A549 (cell line): ENCODE data around the gene EVX2. TPM values are rescaled to one million over a fixed set of nuclear protein-coding genes. Genes with fewer than 3 reads are reported as not detected.

Experiments
- ATAC-seq, 2 experiments: fragments of 200-7000 bp in 1 of 2; fragments of >200 bp in 1 of 2; cut with Nextera tagmentation in 1 of 2; cut with Tn5 transposase in 1 of 2; 3 replicates each; pipeline versions ENCODE4 v1.8.0 to v1.9.1; 2018 to 2020; ENCODE audit warnings: mild to moderate bottlenecking in 1 of 2, moderate library complexity in 1 of 2
- CTCF ChIA-PET: fragments of 300-600 bp; sonication (Branson Sonifier 250); formaldehyde crosslinking; extraction: SDS; loops from one replicate; lab custom pipeline; 2021; ENCODE audit warnings: antibody characterized with exemption, inconsistent platforms; lab: Yijun Ruan, JAX
- POLR2A ChIA-PET: fragments of 350-600 bp; formaldehyde crosslinking; extraction: SDS; loops from one replicate; lab custom pipeline; 2021; ENCODE audit warnings: antibody characterized with exemption, inconsistent platforms; lab: Yijun Ruan, JAX
- DNase-seq, 2 experiments: peaks; one replicate each; pipeline versions ENCODE4 v3.0.0 to v3.0.0-alpha.2; 2011 to 2016; ENCODE audit warnings: low read depth in 1 of 2, low spot score in 1 of 2
- FAIRE-seq: peaks from 2 replicates; lab custom pipeline; 2011; peaks lifted over from hg19 to GRCh38; lab: Jason Lieb, UNC
- H3K27ac ChIP-seq, 2 experiments: fragments of >200 bp; sonication (Bioruptor Twin); formaldehyde crosslinking; 3 replicates each; pipeline ENCODE4 v1.5.1; 2016 to 2017
- H3K4me1 ChIP-seq: fragments of >200 bp; sonication (Bioruptor Twin); formaldehyde crosslinking; 3 replicates; pipeline ENCODE4 v1.6.1; 2016
- H3K4me2 ChIP-seq: fragments of >200 bp; sonication (Bioruptor Twin); formaldehyde crosslinking; 3 replicates; pipeline ENCODE4 v1.6.1; 2016
- H3K4me3 ChIP-seq: fragments of >200 bp; sonication (Bioruptor Twin); formaldehyde crosslinking; 3 replicates; pipeline ENCODE4 v1.5.1; 2016
- H3K9me3 ChIP-seq: fragments of >200 bp; sonication (Bioruptor Twin); formaldehyde crosslinking; 3 replicates; pipeline ENCODE4 v1.6.1; 2016
- CBX8 ChIP-seq: fragments of 200-600 bp; sonication (generic); IDR thresholded peaks from 2 replicates; pipeline ENCODE4 v1.6.1; 2016
- CHD2 ChIP-seq: fragments of 150-350 bp; IDR thresholded peaks from 2 replicates; pipeline ENCODE4 v1.6.1; 2014; ENCODE audit warnings: low read length; ENCODE audit not compliant: partially characterized antibody
- ESRRA ChIP-seq: fragments of 150-350 bp; IDR thresholded peaks from 2 replicates; pipeline ENCODE4 v1.6.1; 2014; ENCODE audit warnings: mild to moderate bottlenecking, low read length, borderline replicate concordance
- FOSB ChIP-seq: fragments of 250-450 bp; sonication (Bioruptor Pico); IDR thresholded peaks from 2 replicates; pipeline ENCODE4 v1.5.0; 2020; ENCODE audit warnings: mild to moderate bottlenecking, moderate library complexity
- KDM5A ChIP-seq: fragments of 200-600 bp; sonication (generic); IDR thresholded peaks from 2 replicates; pipeline ENCODE4 v1.6.1; 2016; ENCODE audit warnings: antibody characterized with exemption, mild to moderate bottlenecking
- MAFK ChIP-seq: fragments of 450-650 bp; IDR thresholded peaks from 2 replicates; pipeline ENCODE4 v1.6.1; 2014; ENCODE audit not compliant: partially characterized antibody
- NFE2L2 ChIP-seq: fragments of 150-350 bp; conservative IDR thresholded peaks from 2 replicates; pipeline ENCODE4 v1.6.1; 2014; ENCODE audit warnings: low read length
- RCOR1 ChIP-seq: fragments of 150-350 bp; IDR thresholded peaks from 2 replicates; pipeline ENCODE4 v1.6.1; 2014; ENCODE audit warnings: antibody characterized with exemption, low read length, low read depth
- TP53 ChIP-seq: fragments of 250-450 bp; sonication (Bioruptor Pico); IDR thresholded peaks from 2 replicates; pipeline ENCODE4 v1.5.0; 2021; ENCODE audit warnings: mild to moderate bottlenecking, moderate library complexity
- WGBS: methylation state at CpG from one replicate; pipeline ENCODE4 v1.1.6; 2017; ENCODE audit errors: missing lambda C conversion rate; 5-methylcytosine and 5-hydroxymethylcytosine counted together
- polyA plus RNA-seq, 4 experiments: library from polyadenylated mRNA; depleted of rRNA in 3 of 4; stranded (reverse); fragments of >200 nt; fragmentation: RNase III in 1 of 4; extraction: RNeasy Plus Mini Kit Qiagen cat#74134 plus additional on column Dnase treatment in 1 of 4; gene quantifications; 2 replicates in 3 of 4; 3 replicates in 1 of 4; pipeline ENCODE4 v1.2.3, GENCODE V29; 2011 to 2017
- TF ChIP-seq, protein P1 (sequence below): fragments of >200 bp; sonication (Bioruptor Twin); formaldehyde crosslinking; IDR thresholded peaks from 3 replicates; pipeline ENCODE4 v1.6.1; 2016
- TF ChIP-seq, protein P2 (sequence below): IDR thresholded peaks from 2 replicates; pipeline ENCODE4 v1.6.1; 2012
- TF ChIP-seq, protein P3 (sequence below): fragments of >200 bp; sonication (Bioruptor Twin); formaldehyde crosslinking; IDR thresholded peaks from 3 replicates; pipeline ENCODE4 v1.5.1; 2016

The EVX2 gene
- polyA plus RNA-seq, 2 of the 4 experiments (the other 2 are of a cell fraction), result 0.03 TPM; not detected in 1

DNA sequence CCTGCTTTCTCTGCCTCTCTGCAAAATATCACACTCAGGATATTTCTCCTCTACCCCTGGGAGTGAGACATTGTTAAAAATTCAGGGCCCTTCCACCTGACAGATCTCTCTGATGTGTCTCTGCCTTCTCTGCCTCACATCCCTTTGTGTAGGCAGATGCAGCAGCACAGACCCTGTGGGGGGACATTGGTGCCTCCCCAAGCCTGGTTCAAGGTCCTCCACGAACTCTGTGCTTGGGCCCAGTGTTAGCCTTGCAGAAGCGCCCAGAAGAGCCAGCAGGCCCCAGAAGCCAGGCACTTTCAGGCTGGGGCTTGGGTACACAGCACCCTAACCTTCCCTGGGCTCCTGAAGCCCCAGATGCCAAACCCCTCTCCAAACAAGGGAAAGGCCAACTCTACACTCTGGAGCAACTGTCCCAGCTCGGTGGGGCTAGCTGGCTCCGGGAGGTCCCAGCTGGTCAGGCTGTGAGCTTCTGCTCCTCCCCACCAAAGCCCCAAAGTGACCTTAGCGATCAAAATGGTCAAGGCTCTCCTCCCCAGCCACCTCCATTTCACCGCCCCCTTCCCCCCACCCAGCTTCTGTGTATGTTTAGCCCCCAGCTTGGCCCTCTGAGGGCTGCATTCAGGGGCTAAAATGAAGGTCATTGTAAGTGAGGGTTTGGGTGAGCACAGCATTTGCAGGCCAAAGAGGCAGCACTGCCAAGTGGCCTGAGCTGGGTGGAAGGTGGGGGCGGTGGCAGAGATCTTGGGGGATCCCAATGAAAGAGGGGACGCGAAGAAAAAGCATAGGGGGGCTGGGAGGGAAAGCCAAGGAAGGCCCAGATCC, 41.4 kb upstream of the EVX2 start:
- no peak overlapping the region for H3K4me2 ChIP-seq
- no peak for FAIRE-seq
- no peak for DNase-seq
- H3K9me3 ChIP-seq, result no peaks in the 10 kb centered on the region
- no peak overlapping the region for H3K4me3 ChIP-seq
- no peak overlapping the region for H3K27ac ChIP-seq
- ChIA-PET POLR2A (no interaction called here), CTCF (interaction anchor here (0.6 to 5.4 kb wide), 11 partner anchors 8 to 1031 kb away, joined by 3 to 79 read pairs (median 22); partner anchors contain the start of gene HOXD10)
- no peak for ATAC-seq
- 69% methylated on average over 7 of the region's 9 CpGs for WGBS
- H3K4me1 ChIP-seq, result no peaks in the 10 kb centered on the region
- no peak for TF ChIP-seq CBX8
- TF ChIP-seq, protein P1, sequence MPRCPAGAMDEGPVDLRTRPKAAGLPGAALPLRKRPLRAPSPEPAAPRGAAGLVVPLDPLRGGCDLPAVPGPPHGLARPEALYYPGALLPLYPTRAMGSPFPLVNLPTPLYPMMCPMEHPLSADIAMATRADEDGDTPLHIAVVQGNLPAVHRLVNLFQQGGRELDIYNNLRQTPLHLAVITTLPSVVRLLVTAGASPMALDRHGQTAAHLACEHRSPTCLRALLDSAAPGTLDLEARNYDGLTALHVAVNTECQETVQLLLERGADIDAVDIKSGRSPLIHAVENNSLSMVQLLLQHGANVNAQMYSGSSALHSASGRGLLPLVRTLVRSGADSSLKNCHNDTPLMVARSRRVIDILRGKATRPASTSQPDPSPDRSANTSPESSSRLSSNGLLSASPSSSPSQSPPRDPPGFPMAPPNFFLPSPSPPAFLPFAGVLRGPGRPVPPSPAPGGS, result no peak
- no peak for TF ChIP-seq KDM5A
- no peak for TF ChIP-seq CHD2
- no peak for TF ChIP-seq FOSB (CRISPR knock-in tag)
- TF ChIP-seq, protein P2, sequence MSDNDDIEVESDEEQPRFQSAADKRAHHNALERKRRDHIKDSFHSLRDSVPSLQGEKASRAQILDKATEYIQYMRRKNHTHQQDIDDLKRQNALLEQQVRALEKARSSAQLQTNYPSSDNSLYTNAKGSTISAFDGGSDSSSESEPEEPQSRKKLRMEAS, result no peak
- TF ChIP-seq ESRRA, result no peak
- no peak for TF ChIP-seq NFE2L2
- no peak for TF ChIP-seq RCOR1

DNA sequence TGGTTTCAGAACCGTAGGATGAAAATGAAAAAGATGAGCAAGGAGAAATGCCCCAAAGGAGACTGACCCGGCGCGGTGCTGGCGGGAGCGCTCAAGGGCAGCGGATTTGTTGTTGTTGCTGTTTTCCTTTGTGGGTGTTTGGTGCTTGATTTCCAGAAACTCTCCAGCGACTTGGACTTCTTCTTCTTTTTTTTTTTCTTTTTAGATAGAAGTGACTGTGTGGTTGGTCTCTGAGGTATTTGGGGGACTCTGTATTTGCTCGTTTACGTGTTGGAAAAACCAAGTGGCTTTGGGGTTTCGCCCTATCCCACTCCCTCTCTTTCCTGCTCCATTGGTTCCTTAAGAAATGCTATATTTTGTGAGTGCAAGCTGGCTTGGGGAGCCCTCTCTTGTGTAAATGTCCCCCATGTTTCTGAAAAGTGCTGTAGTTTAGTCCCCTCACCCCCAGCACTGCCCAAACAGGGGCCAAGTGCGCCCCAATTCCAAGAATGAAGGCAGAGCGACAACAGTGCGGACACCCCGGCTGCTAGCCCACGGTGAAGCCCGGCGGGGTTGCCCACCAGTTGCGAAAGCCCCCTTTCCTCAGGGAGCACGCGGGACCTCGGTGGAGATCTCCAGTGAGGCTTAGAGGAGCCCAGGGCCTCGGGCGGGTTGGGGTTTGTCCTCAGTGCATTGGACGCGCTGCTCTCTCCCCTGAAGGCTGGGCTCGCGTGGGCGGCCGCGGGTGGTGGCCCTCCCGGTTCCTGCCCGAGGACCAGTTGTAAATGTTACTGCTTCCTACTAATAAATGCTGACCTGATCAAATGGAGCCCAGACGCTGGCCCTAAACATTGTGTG, 40.6 kb upstream of the EVX2 start:
- Histone ChIP-seq H3K9me3 (no peaks in the 10 kb centered on the region), H3K4me3 (no peak overlapping the region), H3K4me1 (no peaks in the 10 kb centered on the region), H3K4me2 (no peak overlapping the region), H3K27ac (no peak overlapping the region)
- POLR2A ChIA-PET, result no interaction called here
- peak; percentile 4 for TF ChIP-seq MAFK
- TF ChIP-seq, protein P3, sequence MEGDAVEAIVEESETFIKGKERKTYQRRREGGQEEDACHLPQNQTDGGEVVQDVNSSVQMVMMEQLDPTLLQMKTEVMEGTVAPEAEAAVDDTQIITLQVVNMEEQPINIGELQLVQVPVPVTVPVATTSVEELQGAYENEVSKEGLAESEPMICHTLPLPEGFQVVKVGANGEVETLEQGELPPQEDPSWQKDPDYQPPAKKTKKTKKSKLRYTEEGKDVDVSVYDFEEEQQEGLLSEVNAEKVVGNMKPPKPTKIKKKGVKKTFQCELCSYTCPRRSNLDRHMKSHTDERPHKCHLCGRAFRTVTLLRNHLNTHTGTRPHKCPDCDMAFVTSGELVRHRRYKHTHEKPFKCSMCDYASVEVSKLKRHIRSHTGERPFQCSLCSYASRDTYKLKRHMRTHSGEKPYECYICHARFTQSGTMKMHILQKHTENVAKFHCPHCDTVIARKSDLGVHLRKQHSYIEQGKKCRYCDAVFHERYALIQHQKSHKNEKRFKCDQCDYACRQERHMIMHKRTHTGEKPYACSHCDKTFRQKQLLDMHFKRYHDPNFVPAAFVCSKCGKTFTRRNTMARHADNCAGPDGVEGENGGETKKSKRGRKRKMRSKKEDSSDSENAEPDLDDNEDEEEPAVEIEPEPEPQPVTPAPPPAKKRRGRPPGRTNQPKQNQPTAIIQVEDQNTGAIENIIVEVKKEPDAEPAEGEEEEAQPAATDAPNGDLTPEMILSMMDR, result no peak
- ATAC-seq (no peak), DNase-seq (no peak), FAIRE-seq (no peak)
- CTCF ChIA-PET, result interaction anchor here (0.6 to 5.4 kb wide), 6 partner anchors 13 to 528 kb away, joined by 3 to 79 read pairs (median 20); no protein-coding TSS in a partner anchor
- 79% methylated on average over 30 of the region's 34 CpGs for WGBS

DNA sequence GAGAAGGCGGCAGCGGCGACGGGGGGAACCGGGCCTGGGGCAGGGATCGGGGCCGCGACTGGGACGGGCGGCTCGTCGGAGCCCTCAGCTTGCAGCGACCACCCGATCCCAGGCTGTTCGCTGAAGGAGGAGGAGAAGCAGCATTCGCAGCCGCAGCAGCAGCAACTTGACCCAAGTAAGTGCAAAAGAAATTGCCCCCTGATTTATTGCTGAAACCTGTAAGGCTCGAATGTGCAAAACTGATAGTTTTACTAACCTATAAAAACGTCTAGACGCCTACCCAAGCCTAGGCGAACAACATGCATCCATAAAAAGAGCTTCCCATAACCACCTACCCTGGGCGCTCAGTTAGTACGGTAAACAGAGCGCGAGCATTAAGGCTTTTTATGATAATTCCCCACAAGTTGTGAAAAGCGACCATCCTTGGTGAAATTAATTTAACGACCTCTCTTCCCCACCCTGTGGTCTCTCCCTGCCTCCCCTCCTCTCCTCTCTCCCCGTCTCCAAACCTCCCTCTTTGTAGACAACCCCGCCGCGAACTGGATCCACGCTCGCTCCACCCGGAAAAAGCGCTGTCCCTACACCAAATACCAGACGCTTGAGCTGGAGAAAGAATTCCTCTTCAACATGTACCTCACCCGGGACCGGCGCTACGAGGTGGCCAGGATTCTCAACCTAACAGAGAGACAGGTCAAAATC, 39.8 kb upstream of the EVX2 start:
- H3K4me3 ChIP-seq, result no peak overlapping the region
- H3K4me2 ChIP-seq, result no peak overlapping the region
- no peak overlapping the region for H3K27ac ChIP-seq
- ChIA-PET CTCF (interaction anchor here (0.6 to 5.1 kb wide), 4 partner anchors 13 to 528 kb away, joined by 3 to 46 read pairs (median 3); no protein-coding TSS in a partner anchor), POLR2A (no interaction called here)
- DNase-seq (no peak), FAIRE-seq (no peak), ATAC-seq (no peak)
- no peaks in the 10 kb centered on the region for H3K9me3 ChIP-seq
- 0 out of 3 replicates have a peak, but pooled peaks cover 3% of the 10 kb centered on the region for H3K4me1 ChIP-seq
- 79% methylated on average over 39 of the region's 40 CpGs for WGBS
- TF ChIP-seq TP53, result no peak
